Neuronal stem cell (in vitro differentiated cells): ENCODE measurements around the gene FSCN2.

Experiments used
- DNase-seq: peaks from one replicate; pipeline ENCODE4 v3.0.0-alpha.2; 2013; ENCODE audit warnings: low spot score
- H2AFZ ChIP-seq: one replicate; pipeline ENCODE4 v1.6.1; 2013; ENCODE audit warnings: mild to moderate bottlenecking, low read length, inconsistent platforms
- H2AK5ac ChIP-seq: 2 replicates; pipeline ENCODE4 v1.6.1; 2013; ENCODE audit warnings: low read depth, mild to moderate bottlenecking, inconsistent platforms, low read length, moderate library complexity, mixed read lengths
- H2BK120ac ChIP-seq: 2 replicates; pipeline ENCODE4 v1.6.1; 2013; ENCODE audit warnings: low read depth, mild to moderate bottlenecking, inconsistent platforms, low read length, moderate library complexity, mixed read lengths
- H2BK12ac ChIP-seq: one replicate; pipeline ENCODE4 v1.6.1; 2013; ENCODE audit warnings: low read length, inconsistent platforms
- H2BK15ac ChIP-seq: 2 replicates; pipeline ENCODE4 v1.6.1; 2013; ENCODE audit warnings: mild to moderate bottlenecking, low read length, inconsistent platforms, mixed read lengths
- H2BK5ac ChIP-seq: one replicate; pipeline ENCODE4 v1.6.1; 2013; ENCODE audit warnings: inconsistent platforms, mild to moderate bottlenecking, low read length, moderate library complexity
- H3K14ac ChIP-seq: one replicate; pipeline ENCODE4 v1.6.1; 2013; ENCODE audit warnings: low read length, inconsistent platforms
- H3K18ac ChIP-seq: 2 replicates; pipeline ENCODE4 v1.6.1; 2013; ENCODE audit warnings: low read length, inconsistent platforms
- H3K23ac ChIP-seq: 2 replicates; pipeline ENCODE4 v1.6.1; 2013; ENCODE audit warnings: low read depth, mild to moderate bottlenecking, mixed read lengths, low read length, inconsistent platforms; ENCODE audit not compliant: poor library complexity
- H3K27ac ChIP-seq: replicated peaks from 3 replicates; pipeline ENCODE4 v1.5.1; 2013; ENCODE audit warnings: low read length, inconsistent platforms
- H3K27me3 ChIP-seq, 3 experiments: 2 replicates each; pipeline ENCODE4 v1.6.1; 2013; ENCODE audit warnings: low read length in 3 of 3, mild to moderate bottlenecking in 2 of 3, inconsistent platforms in 1 of 3, low read depth in 1 of 3, mixed read lengths in 1 of 3, moderate library complexity in 1 of 3; ENCODE audit not compliant: control insufficient read depth in 3 of 3, insufficient read depth in 3 of 3
- H3K36me3 ChIP-seq, 2 donors: replicated peaks in 1 of 2; 2 replicates each; pipeline ENCODE4 v1.6.1; 2013; ENCODE audit warnings: low read length in 2 of 2; ENCODE audit not compliant: control insufficient read depth in 2 of 2, insufficient read depth in 2 of 2
- H3K4ac ChIP-seq: 2 replicates; pipeline ENCODE4 v1.6.1; 2013; ENCODE audit warnings: inconsistent platforms, mild to moderate bottlenecking, low read length, moderate library complexity
- H3K4me1 ChIP-seq, 2 donors: 1 replicate in 1 of 2; 2 replicates in 1 of 2; pipeline ENCODE4 v1.6.1; 2013; ENCODE audit warnings: low read length in 2 of 2, low read depth in 1 of 2; ENCODE audit not compliant: control insufficient read depth in 2 of 2, insufficient read depth in 1 of 2
- H3K4me2 ChIP-seq: one replicate; pipeline ENCODE4 v1.6.1; 2013; ENCODE audit warnings: mild to moderate bottlenecking, low read length, inconsistent platforms; ENCODE audit not compliant: insufficient read depth, poor library complexity, severe bottlenecking
- H3K4me3 ChIP-seq, 2 donors: 2 replicates each; pipeline ENCODE4 v1.5.1; 2013; ENCODE audit warnings: low read length in 2 of 2, mild to moderate bottlenecking in 2 of 2, inconsistent platforms in 1 of 2, moderate library complexity in 1 of 2
- H3K79me1 ChIP-seq: one replicate; pipeline ENCODE4 v1.6.1; 2013; ENCODE audit warnings: low read depth, mild to moderate bottlenecking, inconsistent platforms, low read length, moderate library complexity
- H3K9ac ChIP-seq: one replicate; pipeline ENCODE4 v1.6.1; 2013; ENCODE audit warnings: mild to moderate bottlenecking, low read depth, low read length, inconsistent platforms; ENCODE audit not compliant: poor library complexity
- H3K9me3 ChIP-seq, 2 donors: replicated peaks in 1 of 2; 2 replicates each; pipeline versions ENCODE3 to v1.6.1; 2013; ENCODE audit warnings: low read length in 2 of 2, mild to moderate bottlenecking in 2 of 2, inconsistent platforms in 1 of 2, low read depth in 1 of 2, mixed read lengths in 1 of 2, moderate library complexity in 1 of 2; ENCODE audit not compliant: control insufficient read depth in 2 of 2, insufficient read depth in 1 of 2
- H4K8ac ChIP-seq: one replicate; pipeline ENCODE4 v1.6.1; 2013; ENCODE audit warnings: low read depth, mild to moderate bottlenecking, inconsistent platforms, low read length, moderate library complexity
- H4K91ac ChIP-seq: one replicate; pipeline ENCODE4 v1.6.1; 2013; ENCODE audit warnings: low read length, low read depth, mild to moderate bottlenecking, inconsistent platforms; ENCODE audit not compliant: poor library complexity
- WGBS, 2 donors: extraction: QIAGEN DNeasy Blood & Tissue Kit; methylation state at CpG; one replicate each; pipeline ENCODE4 v1.1.7; 2013; ENCODE audit warnings: missing lambda C conversion rate in 2 of 2, mixed read lengths in 1 of 2; ENCODE audit not compliant: insufficient read length in 2 of 2, insufficient replicate concordance in 1 of 2; ENCODE audit errors: extremely low coverage in 2 of 2; 5-methylcytosine and 5-hydroxymethylcytosine counted together

Gene FSCN2

DNA sequence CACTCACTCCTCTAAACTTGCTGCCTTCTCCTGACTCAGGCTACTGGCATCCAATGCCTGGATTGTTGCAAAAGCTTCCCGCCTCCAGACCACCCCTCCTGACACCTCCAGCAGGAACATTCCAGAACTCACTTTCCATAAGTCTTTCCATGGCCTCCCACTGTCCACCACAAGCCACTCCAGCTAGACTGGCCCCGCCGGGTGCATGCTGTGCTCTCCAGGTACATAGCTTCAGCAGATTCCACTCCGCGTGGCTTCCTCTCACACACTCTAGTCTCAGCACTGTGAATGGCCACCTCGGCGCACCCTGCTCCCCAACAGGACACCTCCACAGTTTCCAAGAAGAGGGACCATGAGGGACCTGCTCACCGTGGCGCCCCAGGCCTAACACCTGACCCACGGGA is 49.9 kb downstream of the FSCN2 start:
- no peak overlapping the region for H4K91ac ChIP-seq
- H3K27ac ChIP-seq: no peak overlapping the region
- no peak overlapping the region for H2AFZ ChIP-seq
- no peaks in the 10 kb centered on the region for H3K27me3 ChIP-seq
- no peak overlapping the region for H3K4me2 ChIP-seq
- no peak overlapping the region for H4K8ac ChIP-seq
- no peak overlapping the region for H3K4ac ChIP-seq
- no peaks in the 10 kb centered on the region for H3K4me1 ChIP-seq
- WGBS, 2 donors: no CpG with 5 or more reads among the region's 10 CpGs
- no peak overlapping the region for H2BK12ac ChIP-seq
- H2BK5ac ChIP-seq: peak overlapping the region; percentile 63
- no peak overlapping the region for H3K14ac ChIP-seq
- no peaks in the 10 kb centered on the region for H3K9me3 ChIP-seq
- H3K4me3 ChIP-seq: no peak overlapping the region
- no peak overlapping the region for H2BK15ac ChIP-seq
- no peak overlapping the region for H3K23ac ChIP-seq
- no peak overlapping the region for H2AK5ac ChIP-seq
- H3K79me1 ChIP-seq: peaks cover 3% of the 10 kb centered on the region
- no peak overlapping the region for H2BK120ac ChIP-seq
- H3K36me3 ChIP-seq: peaks cover 29 to 93% of the 10 kb centered on the region in 2 donors
- H3K9ac ChIP-seq: no peak overlapping the region
- no peak overlapping the region for H3K18ac ChIP-seq
- no peak for DNase-seq

DNA sequence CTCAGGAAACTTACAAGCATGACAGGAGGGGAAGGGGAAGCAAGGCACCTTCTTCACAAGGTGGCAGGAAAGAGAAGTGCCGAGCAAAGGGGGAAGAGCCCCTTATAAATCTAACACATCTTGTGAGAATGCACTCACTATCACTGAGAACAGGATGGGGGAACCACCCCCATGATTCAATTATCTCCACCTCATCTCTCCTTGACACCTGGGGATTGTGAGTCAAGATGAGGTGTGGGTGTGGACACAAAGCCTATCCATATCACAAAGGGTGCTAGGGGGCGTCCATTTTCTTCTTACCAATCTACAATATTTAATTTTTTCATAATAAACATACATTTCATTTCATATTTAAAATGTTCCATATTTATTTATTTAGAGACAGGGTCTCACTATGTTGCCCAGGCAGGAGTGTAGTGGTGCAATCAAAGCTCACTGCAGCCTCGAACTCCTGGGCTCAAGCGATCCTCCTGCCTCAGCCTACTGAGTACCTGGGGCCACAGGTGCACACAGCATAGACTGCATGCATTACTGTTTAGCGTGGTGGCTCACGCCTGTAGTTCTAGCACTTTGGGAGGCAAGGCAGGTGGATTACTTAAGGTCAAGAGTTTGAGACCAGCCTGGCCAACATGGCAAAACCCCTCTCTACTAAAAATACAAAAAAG is 50.5 kb downstream of the FSCN2 start:
- H2AFZ ChIP-seq: no peak overlapping the region
- no peaks in the 10 kb centered on the region for H3K9me3 ChIP-seq
- H3K27me3 ChIP-seq: no peaks in the 10 kb centered on the region
- no peak overlapping the region for H2BK12ac ChIP-seq
- no peak overlapping the region for H4K91ac ChIP-seq
- DNase-seq: no peak
- no peak overlapping the region for H3K18ac ChIP-seq
- no peaks in the 10 kb centered on the region for H3K4me1 ChIP-seq
- H3K23ac ChIP-seq: no peak overlapping the region
- WGBS, 2 donors: no CpG with 5 or more reads among the region's 6 CpGs
- H3K79me1 ChIP-seq: peaks cover 3% of the 10 kb centered on the region
- H2AK5ac ChIP-seq: no peak overlapping the region
- H2BK120ac ChIP-seq: no peak overlapping the region
- H3K4ac ChIP-seq: no peak overlapping the region
- no peak overlapping the region for H3K4me3 ChIP-seq
- H3K4me2 ChIP-seq: no peak overlapping the region
- H3K9ac ChIP-seq: no peak overlapping the region
- no peak overlapping the region for H4K8ac ChIP-seq
- peaks cover 28 to 93% of the 10 kb centered on the region in 2 donors for H3K36me3 ChIP-seq
- H3K14ac ChIP-seq: no peak overlapping the region
- no peak overlapping the region for H3K27ac ChIP-seq
- H2BK5ac ChIP-seq: peak overlapping the region; percentile 63
- no peak overlapping the region for H2BK15ac ChIP-seq

DNA sequence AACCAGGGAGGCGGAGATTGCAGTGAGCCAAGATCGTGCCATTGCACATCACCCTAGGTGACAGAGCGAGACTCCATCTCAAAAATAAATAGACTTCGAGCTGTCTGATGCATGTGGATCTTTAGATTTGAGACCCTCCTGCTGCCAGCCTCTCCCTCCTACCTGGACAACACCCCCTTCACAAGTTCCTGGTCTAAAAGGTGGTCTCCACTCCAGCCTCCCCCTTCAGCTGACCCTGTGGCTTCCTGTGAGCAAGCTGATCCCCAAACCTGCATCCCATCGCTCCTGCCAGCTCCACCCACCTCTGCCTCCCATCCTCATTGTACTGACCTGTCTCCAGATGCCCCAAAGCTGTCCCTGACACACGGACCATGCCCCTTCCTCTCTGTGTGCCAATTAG is 51.1 kb downstream of the FSCN2 start:
- H3K27me3 ChIP-seq: no peaks in the 10 kb centered on the region
- H2BK120ac ChIP-seq: no peak overlapping the region
- WGBS, 2 donors: no CpG with 5 or more reads among the region's 6 CpGs

DNA sequence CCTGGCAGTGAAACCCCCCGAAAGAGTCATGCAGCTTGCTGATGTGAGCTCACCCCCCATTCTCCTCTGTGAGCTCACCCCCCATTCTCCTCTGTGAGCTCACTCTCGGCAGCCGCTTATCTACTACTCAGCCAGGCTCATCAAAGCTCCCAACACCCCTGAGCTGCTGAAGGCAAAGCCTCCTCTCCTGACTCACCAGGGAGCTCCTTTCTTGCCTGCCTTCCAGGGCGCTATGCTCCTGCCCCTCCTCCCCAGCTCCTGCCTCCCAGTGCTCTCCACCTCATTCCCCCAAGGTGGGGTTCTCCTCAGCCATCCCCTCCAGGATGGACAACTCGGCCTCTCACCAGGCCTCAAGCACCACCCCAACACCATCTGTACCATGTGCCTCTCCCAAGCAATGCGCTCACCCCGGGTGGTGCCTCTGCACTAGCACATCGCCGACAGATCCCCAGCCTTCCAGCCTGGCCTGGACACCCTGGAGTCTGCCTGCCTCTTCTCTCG is 51.7 kb downstream of the FSCN2 start:
- Histone ChIP-seq H3K23ac (peak overlapping the region; percentile 25), H2AK5ac (no peak overlapping the region), H3K9ac (no peak overlapping the region), H2BK120ac (no peak overlapping the region), H3K14ac (no peak overlapping the region), H3K36me3 (peaks cover 20 to 93% of the 10 kb centered on the region in 2 donors), H3K27ac (no peak overlapping the region), H3K4me2 (no peak overlapping the region), H3K27me3 (no peaks in the 10 kb centered on the region), H4K8ac (no peak overlapping the region), H2BK5ac (no peak overlapping the region), H2AFZ (no peak overlapping the region), H3K79me1 (peaks cover 3% of the 10 kb centered on the region), H3K18ac (no peak overlapping the region), H3K4me1 (no peaks in the 10 kb centered on the region), H3K9me3 (no peaks in the 10 kb centered on the region), H3K4me3 (no peak overlapping the region), H3K4ac (no peak overlapping the region), H2BK15ac (no peak overlapping the region), H2BK12ac (no peak overlapping the region), H4K91ac (no peak overlapping the region)
- no CpG with 5 or more reads among the region's 10 CpGs for WGBS, 2 donors
- no peak for DNase-seq

More for the DNA sequence above, 51.1 kb downstream of the FSCN2 start:
- Histone ChIP-seq H2AFZ (no peak overlapping the region), H4K8ac (no peak overlapping the region), H3K18ac (no peak overlapping the region), H3K4ac (no peak overlapping the region), H2BK15ac (no peak overlapping the region), H3K4me1 (no peaks in the 10 kb centered on the region), H3K79me1 (peaks cover 3% of the 10 kb centered on the region), H3K4me2 (no peak overlapping the region), H2BK12ac (no peak overlapping the region), H3K14ac (no peak overlapping the region), H3K36me3 (peaks cover 25 to 93% of the 10 kb centered on the region in 2 donors), H4K91ac (no peak overlapping the region), H3K4me3 (no peak overlapping the region), H2AK5ac (no peak overlapping the region), H3K9me3 (no peaks in the 10 kb centered on the region), H3K9ac (no peak overlapping the region), H3K27ac (no peak overlapping the region), H2BK5ac (no peak overlapping the region), H3K23ac (no peak overlapping the region)
- no peak for DNase-seq
